Measurements from ENCODE around the gene CCDC171. TPM values are rescaled to one million over a fixed set of nuclear protein-coding genes. Genes with fewer than 3 reads are reported as not detected.
A peak's percentile ranks its signal among the peaks of the same experiment; 100 is the strongest.

CCDC171 gene
- total RNA-seq, 3 donors from 2014 or later (not counting 1 experiment from before 2014, with no cell fraction given): 1.5 to 2.6 (median 2.2) TPM

GRCh38 chr9:15724016-15724415 is 171.2 kb downstream of the CCDC171 start:
- 80% methylated on average over 1 of the region's 1 CpG for WGBS (ENCODE audit: insufficient coverage)
- H3K27ac ChIP-seq (ENCODE audit: low read length): no peak overlapping the region
- TF ChIP-seq, protein P1, sequence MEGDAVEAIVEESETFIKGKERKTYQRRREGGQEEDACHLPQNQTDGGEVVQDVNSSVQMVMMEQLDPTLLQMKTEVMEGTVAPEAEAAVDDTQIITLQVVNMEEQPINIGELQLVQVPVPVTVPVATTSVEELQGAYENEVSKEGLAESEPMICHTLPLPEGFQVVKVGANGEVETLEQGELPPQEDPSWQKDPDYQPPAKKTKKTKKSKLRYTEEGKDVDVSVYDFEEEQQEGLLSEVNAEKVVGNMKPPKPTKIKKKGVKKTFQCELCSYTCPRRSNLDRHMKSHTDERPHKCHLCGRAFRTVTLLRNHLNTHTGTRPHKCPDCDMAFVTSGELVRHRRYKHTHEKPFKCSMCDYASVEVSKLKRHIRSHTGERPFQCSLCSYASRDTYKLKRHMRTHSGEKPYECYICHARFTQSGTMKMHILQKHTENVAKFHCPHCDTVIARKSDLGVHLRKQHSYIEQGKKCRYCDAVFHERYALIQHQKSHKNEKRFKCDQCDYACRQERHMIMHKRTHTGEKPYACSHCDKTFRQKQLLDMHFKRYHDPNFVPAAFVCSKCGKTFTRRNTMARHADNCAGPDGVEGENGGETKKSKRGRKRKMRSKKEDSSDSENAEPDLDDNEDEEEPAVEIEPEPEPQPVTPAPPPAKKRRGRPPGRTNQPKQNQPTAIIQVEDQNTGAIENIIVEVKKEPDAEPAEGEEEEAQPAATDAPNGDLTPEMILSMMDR (IDR thresholded peaks at IDR 0.05): no peak
- H3K9me3 ChIP-seq (ENCODE audit: control insufficient read depth, insufficient read depth, low read length): no peaks in the 10 kb centered on the region
- intact Hi-C loops (cut with micrococcal nuclease): no loop called here
- H3K36me3 ChIP-seq (ENCODE audit: control insufficient read depth, insufficient read depth, low read length): no peaks in the 10 kb centered on the region
- H3K27me3 ChIP-seq (ENCODE audit: control insufficient read depth, insufficient read depth, low read length): no peaks in the 10 kb centered on the region
- DNase-seq: no peak
- Mint-ChIP-seq H3K36me3 (no peaks in the 10 kb centered on the region), H3K4me3 (no peak overlapping the region), H3K27ac (no peak overlapping the region), H3K27me3 (ENCODE audit: low read depth in 2 of 2) (no peaks in the 10 kb centered on the region), H3K9me3 (peaks cover 0 to 1% of the 10 kb centered on the region in 2 donors), H3K4me1 (no peaks in the 10 kb centered on the region)
- H3K4me3 ChIP-seq (ENCODE audit: low read length): no peak overlapping the region
- no peak for ATAC-seq
- no peaks in the 10 kb centered on the region for H3K4me1 ChIP-seq (ENCODE audit: control insufficient read depth, insufficient read depth, low read length)

DNA sequence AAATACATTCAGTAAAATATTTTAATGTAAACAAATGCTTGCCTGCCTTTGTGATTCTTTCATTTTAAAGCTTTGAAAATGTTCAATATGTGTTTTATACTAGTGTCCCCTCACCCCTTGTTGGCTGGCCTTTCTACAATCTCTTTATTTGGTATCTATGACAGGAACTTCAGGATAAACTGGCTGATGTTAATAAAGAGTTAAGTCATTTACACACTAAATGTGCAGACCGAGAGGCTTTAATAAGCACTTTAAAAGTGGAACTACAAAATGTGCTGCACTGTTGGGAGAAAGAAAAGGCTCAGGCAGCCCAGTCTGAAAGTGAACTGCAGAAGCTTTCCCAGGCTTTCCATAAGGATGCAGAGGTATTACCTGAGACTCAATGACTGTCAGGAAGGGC is 171.8 kb downstream of the CCDC171 start:
- Histone ChIP-seq H3K4me3 (ENCODE audit: low read length) (no peak overlapping the region), H3K36me3 (ENCODE audit: control insufficient read depth, insufficient read depth, low read length) (no peaks in the 10 kb centered on the region), H3K27me3 (ENCODE audit: control insufficient read depth, insufficient read depth, low read length) (no peaks in the 10 kb centered on the region), H3K9me3 (ENCODE audit: control insufficient read depth, insufficient read depth, low read length) (no peaks in the 10 kb centered on the region), H3K27ac (ENCODE audit: low read length) (no peak overlapping the region), H3K4me1 (ENCODE audit: control insufficient read depth, insufficient read depth, low read length) (no peaks in the 10 kb centered on the region)
- intact Hi-C loops (cut with micrococcal nuclease): no loop called here
- no peak for DNase-seq
- Mint-ChIP-seq H3K27me3 (ENCODE audit: low read depth in 2 of 2) (no peaks in the 10 kb centered on the region), H3K4me3 (no peak overlapping the region), H3K4me1 (no peaks in the 10 kb centered on the region), H3K27ac (no peak overlapping the region), H3K36me3 (no peaks in the 10 kb centered on the region), H3K9me3 (no peaks in the 10 kb centered on the region)
- TF ChIP-seq, protein P1 (IDR thresholded peaks at IDR 0.05): no peak
- ATAC-seq: no peak
- WGBS (ENCODE audit: insufficient coverage): 81% methylated on average over 1 of the region's 1 CpG

- Histone ChIP-seq H3K9me3 (ENCODE audit: control insufficient read depth, insufficient read depth, low read length) (no peaks in the 10 kb centered on the region), H3K4me3 (ENCODE audit: low read length) (no peak overlapping the region), H3K27ac (ENCODE audit: low read length) (no peak overlapping the region), H3K27me3 (ENCODE audit: control insufficient read depth, insufficient read depth, low read length) (no peaks in the 10 kb centered on the region), H3K36me3 (ENCODE audit: control insufficient read depth, insufficient read depth, low read length) (no peaks in the 10 kb centered on the region), H3K4me1 (ENCODE audit: control insufficient read depth, insufficient read depth, low read length) (no peaks in the 10 kb centered on the region)
- Mint-ChIP-seq H3K4me3 (no peak overlapping the region), H3K9me3 (no peaks in the 10 kb centered on the region), H3K27ac (no peak overlapping the region), H3K36me3 (no peaks in the 10 kb centered on the region), H3K4me1 (no peaks in the 10 kb centered on the region), H3K27me3 (ENCODE audit: low read depth in 2 of 2) (no peaks in the 10 kb centered on the region)
- DNase-seq (no peak), ATAC-seq (no peak)
- intact Hi-C loops (cut with micrococcal nuclease): no loop called here
- WGBS (ENCODE audit: insufficient coverage): 100% methylated on average over 1 of the region's 1 CpG
- TF ChIP-seq, protein P1 (IDR thresholded peaks at IDR 0.05): no peak
Observed at GRCh38 chr9:15725953-15726352, 173.1 kb downstream of the CCDC171 start.

- Mint-ChIP-seq H3K9me3 (peaks cover 0 to 3% of the 10 kb centered on the region in 2 donors), H3K36me3 (no peaks in the 10 kb centered on the region), H3K4me1 (no peaks in the 10 kb centered on the region), H3K27ac (no peak overlapping the region), H3K27me3 (ENCODE audit: low read depth in 2 of 2) (no peaks in the 10 kb centered on the region), H3K4me3 (no peak overlapping the region)
- no peaks in the 10 kb centered on the region for H3K27me3 ChIP-seq (ENCODE audit: control insufficient read depth, insufficient read depth, low read length)
- no peak overlapping the region for H3K4me3 ChIP-seq (ENCODE audit: low read length)
- no peaks in the 10 kb centered on the region for H3K36me3 ChIP-seq (ENCODE audit: control insufficient read depth, insufficient read depth, low read length)
- WGBS (ENCODE audit: insufficient coverage): 49% methylated on average over 2 of the region's 2 CpGs
- peak in 1 of 2 donors; percentile 11 for DNase-seq
- H3K9me3 ChIP-seq (ENCODE audit: control insufficient read depth, insufficient read depth, low read length): no peaks in the 10 kb centered on the region
- H3K4me1 ChIP-seq (ENCODE audit: control insufficient read depth, insufficient read depth, low read length): no peaks in the 10 kb centered on the region
- ATAC-seq: no peak
- intact Hi-C loops (cut with micrococcal nuclease): no loop called here
- TF ChIP-seq, protein P1 (IDR thresholded peaks at IDR 0.05): no peak
- H3K27ac ChIP-seq (ENCODE audit: low read length): no peak overlapping the region
Observed at GRCh38 chr9:15729507-15729906, 176.7 kb downstream of the CCDC171 start.
